ENCODE data around the gene SNIP1. TPM values are rescaled to one million over a fixed set of nuclear protein-coding genes. Genes with fewer than 3 reads are reported as not detected.
A peak's percentile ranks its signal among the peaks of the same experiment; 100 is the strongest.
"Not testable (repeated sequence)": the region's sequence is repeated elsewhere in the genome, so short reads cannot be mapped to it uniquely, and the experiment has no call there.

SNIP1 gene
- total RNA-seq, 1 experiment from 2014 or later: 23.5 TPM

DNA sequence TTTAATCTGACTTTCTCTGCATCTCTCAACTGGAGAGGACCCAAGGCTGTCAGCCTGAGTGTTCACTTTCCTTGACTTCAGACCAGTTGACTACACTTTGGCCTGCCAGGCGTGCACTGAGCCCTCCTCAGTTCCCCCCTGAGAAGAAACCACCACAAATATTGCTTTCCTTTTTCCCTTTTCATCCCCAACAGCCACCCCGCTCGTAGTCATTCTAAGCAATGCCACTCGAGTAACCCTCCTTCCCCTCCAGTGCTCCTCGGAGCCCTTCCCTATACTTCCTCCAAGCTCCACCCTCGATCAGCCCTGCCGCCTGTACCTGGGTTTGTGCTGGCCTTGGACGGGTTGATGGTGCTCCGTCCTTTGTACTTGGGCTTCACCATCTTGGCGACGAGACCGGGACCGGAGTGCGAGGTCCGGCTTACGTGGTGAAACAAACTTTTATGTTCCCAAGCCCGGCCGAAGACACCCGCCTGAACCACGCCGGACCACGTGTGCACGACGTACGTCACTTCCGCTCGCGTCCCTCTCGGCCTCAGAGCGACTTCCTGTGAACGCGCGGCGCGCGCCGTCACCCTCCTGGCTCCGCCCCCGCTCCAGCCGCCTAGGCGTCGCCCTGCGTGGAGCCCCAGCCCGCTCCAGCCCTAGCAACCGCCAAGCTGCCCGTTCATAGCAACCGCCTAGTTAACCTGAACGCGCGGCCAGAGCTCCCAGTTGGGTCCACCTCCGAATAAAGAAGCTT is 41.5 kb upstream of the SNIP1 start, which contains the start of gene GNL2:
Gene GNL2 (minus strand): TSS at position 498 of the 742 bp plus-strand sequence. CDS start 115 bp downstream, at position 383.
- Histone ChIP-seq H3K27me3 (ENCODE audit: insufficient read depth, low read depth) (no peaks in the 10 kb centered on the region), H3K9me3 (ENCODE audit: insufficient read depth, low read depth) (no peaks in the 10 kb centered on the region), H3K9me2 (ENCODE audit: insufficient read depth) (no peaks in the 10 kb centered on the region), H3K4me1 (replicated peaks; ENCODE audit: insufficient read depth) (peaks cover 14% of the 10 kb centered on the region), H3K4me2 (peak within 1 kb of the TSS; percentile 88), H3K27ac (peak within 1 kb of the TSS; percentile 3; the same call in 1 of the 2 replicates), H4K20me1 (ENCODE audit: insufficient read depth) (peaks cover 22% of the 10 kb centered on the region; the same call in 1 of the 2 replicates), H2AFZ (peak within 1 kb of the TSS; percentile 80), H3K36me3 (ENCODE audit: low read depth) (peaks cover 30% of the 10 kb centered on the region), H3K4me3 (peak within 1 kb of the TSS; percentile 85), H3K79me2 (ENCODE audit: low read depth) (peaks cover 36% of the 10 kb centered on the region), H3F3A (ENCODE audit: insufficient read depth, low read depth) (no peaks in the 10 kb centered on the region)
- CTCF ChIA-PET: interaction anchor here (1.2 kb wide), 1 partner anchor 12 kb away, joined by 3 read pairs; no protein-coding TSS in a partner anchor
- POLR2A ChIA-PET (ENCODE audit: unreplicated experiment): interaction anchor here (0.6 to 0.7 kb wide), 3 partner anchors 17 to 175 kb away, joined by 3 to 4 read pairs (median 4); no protein-coding TSS in a partner anchor
- TF ChIP-seq EZH2 (IDR thresholded peaks at IDR 0.05; ENCODE audit: low read depth): no peak
- TF ChIP-seq, protein P1, sequence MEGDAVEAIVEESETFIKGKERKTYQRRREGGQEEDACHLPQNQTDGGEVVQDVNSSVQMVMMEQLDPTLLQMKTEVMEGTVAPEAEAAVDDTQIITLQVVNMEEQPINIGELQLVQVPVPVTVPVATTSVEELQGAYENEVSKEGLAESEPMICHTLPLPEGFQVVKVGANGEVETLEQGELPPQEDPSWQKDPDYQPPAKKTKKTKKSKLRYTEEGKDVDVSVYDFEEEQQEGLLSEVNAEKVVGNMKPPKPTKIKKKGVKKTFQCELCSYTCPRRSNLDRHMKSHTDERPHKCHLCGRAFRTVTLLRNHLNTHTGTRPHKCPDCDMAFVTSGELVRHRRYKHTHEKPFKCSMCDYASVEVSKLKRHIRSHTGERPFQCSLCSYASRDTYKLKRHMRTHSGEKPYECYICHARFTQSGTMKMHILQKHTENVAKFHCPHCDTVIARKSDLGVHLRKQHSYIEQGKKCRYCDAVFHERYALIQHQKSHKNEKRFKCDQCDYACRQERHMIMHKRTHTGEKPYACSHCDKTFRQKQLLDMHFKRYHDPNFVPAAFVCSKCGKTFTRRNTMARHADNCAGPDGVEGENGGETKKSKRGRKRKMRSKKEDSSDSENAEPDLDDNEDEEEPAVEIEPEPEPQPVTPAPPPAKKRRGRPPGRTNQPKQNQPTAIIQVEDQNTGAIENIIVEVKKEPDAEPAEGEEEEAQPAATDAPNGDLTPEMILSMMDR (conservative IDR thresholded peaks at IDR 0.05): no peak
- no TSS peak for BruUV-seq (replicated peaks)
- intact Hi-C loops (cut with micrococcal nuclease; ENCODE audit: unreplicated experiment): loop anchor here (2.0 to 5.0 kb wide), 4 partner anchors 63 to 262 kb away; partner anchors contain the start of gene MTF1
- DNase-seq: peak; percentile 85 to 98

DNA sequence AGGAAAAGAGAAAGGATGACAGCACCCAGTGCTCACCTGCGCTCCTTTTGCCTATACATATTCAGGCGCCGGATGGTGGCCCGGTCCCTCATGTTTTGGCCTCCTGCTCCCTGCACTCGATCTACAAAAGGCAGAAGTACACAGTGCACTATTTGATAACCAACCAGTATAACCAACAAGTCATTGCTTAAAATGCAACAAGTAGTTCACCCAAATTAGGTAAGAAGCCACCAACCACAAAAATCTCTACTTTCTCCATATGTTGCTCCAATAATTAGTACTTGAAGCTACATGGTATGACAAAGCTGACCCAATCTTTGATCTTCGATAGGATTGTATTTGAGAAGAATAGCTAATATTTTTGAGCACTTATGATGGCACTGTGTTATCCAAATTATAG is 39.6 kb upstream of the SNIP1 start:
- TF ChIP-seq, protein P1 (conservative IDR thresholded peaks at IDR 0.05): no peak
- TF ChIP-seq EZH2 (IDR thresholded peaks at IDR 0.05; ENCODE audit: low read depth): no peak
- Histone ChIP-seq H2AFZ (no peak overlapping the region), H3K9me3 (ENCODE audit: insufficient read depth, low read depth) (no peaks in the 10 kb centered on the region), H3K4me3 (no peak overlapping the region; the same call in 1 of the 2 replicates), H3K27me3 (ENCODE audit: insufficient read depth, low read depth) (no peaks in the 10 kb centered on the region), H3K9me2 (ENCODE audit: insufficient read depth) (no peaks in the 10 kb centered on the region), H3K36me3 (ENCODE audit: low read depth) (peaks cover 35% of the 10 kb centered on the region), H3K4me1 (replicated peaks; ENCODE audit: insufficient read depth) (peaks cover 14% of the 10 kb centered on the region), H3F3A (ENCODE audit: insufficient read depth, low read depth) (0 out of 2 replicates have a peak, but pooled peaks cover 6% of the 10 kb centered on the region), H4K20me1 (ENCODE audit: insufficient read depth) (peaks cover 31% of the 10 kb centered on the region), H3K79me2 (ENCODE audit: low read depth) (peaks cover 36% of the 10 kb centered on the region), H3K27ac (no peak overlapping the region), H3K4me2 (peak overlapping the region; percentile 88)
- intact Hi-C loops (cut with micrococcal nuclease; ENCODE audit: unreplicated experiment): no loop called here
- ChIA-PET POLR2A (ENCODE audit: unreplicated experiment) (no interaction called here), CTCF (interaction anchor here (0.5 kb wide), 1 partner anchor 50 kb away, joined by 3 read pairs; no protein-coding TSS in a partner anchor)
- no TSS peak for BruUV-seq (replicated peaks)
- DNase-seq: no peak

DNA sequence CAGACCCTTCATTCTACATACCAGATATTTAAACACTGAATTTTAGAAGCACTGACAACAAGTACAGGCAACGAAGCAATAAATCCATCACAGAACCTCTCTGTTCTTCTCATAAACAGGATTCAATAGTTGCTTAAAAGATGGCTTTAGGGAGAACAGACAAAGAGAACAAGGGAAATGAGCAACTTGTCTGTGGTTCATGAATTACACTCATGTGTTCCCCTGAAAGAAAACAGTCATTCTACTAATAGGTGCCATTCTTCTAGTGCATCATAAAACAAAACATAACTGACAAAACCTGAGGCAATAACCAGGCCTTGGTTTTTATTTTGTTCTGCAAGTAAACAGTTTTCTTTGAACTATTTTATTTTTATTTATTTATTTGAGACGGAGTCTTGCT is 34.8 kb upstream of the SNIP1 start:
- no peak for DNase-seq
- H3K27ac ChIP-seq: no peak overlapping the region
- BruUV-seq (replicated peaks): no TSS peak
- H3K4me3 ChIP-seq: no peak overlapping the region
- no peak overlapping the region for H2AFZ ChIP-seq
- H3K4me1 ChIP-seq (replicated peaks; ENCODE audit: insufficient read depth): peaks cover 2% of the 10 kb centered on the region; the same call in 1 of the 2 replicates
- H3K27me3 ChIP-seq (ENCODE audit: insufficient read depth, low read depth): no peaks in the 10 kb centered on the region
- no peak for TF ChIP-seq EZH2 (IDR thresholded peaks at IDR 0.05; ENCODE audit: low read depth)
- TF ChIP-seq, protein P1 (conservative IDR thresholded peaks at IDR 0.05): no peak
- intact Hi-C loops (cut with micrococcal nuclease; ENCODE audit: unreplicated experiment): no loop called here
- H3K36me3 ChIP-seq (ENCODE audit: low read depth): peaks cover 42% of the 10 kb centered on the region
- no peaks in the 10 kb centered on the region for H3K9me2 ChIP-seq (ENCODE audit: insufficient read depth)
- no peaks in the 10 kb centered on the region for H3K9me3 ChIP-seq (ENCODE audit: insufficient read depth, low read depth)
- POLR2A ChIA-PET (ENCODE audit: unreplicated experiment): no interaction called here
- H4K20me1 ChIP-seq (ENCODE audit: insufficient read depth): peaks cover 25% of the 10 kb centered on the region
- 0 out of 2 replicates have a peak, but pooled peaks cover 6% of the 10 kb centered on the region for H3F3A ChIP-seq (ENCODE audit: insufficient read depth, low read depth)
- peaks cover 19% of the 10 kb centered on the region for H3K79me2 ChIP-seq (ENCODE audit: low read depth)
- H3K4me2 ChIP-seq: no peak overlapping the region
- CTCF ChIA-PET: no interaction called here

DNA sequence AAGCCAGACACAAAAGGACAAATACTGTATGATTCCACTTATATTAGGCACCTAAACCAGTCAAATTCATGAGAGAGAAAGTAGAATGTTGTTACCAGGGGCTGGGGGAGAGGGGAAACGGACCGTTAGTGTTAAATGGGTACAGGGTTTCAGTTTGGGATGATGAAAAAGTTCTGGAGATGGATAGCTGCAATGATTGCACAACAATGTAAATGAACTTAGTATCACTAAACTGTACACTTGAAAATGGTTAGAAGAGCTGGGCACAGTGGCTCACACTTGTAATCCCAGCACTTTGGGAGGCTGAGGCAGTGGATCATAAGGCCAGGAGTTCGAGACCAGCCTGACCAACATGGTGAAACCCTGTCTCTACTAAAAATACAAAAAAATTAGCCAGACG is 30.5 kb upstream of the SNIP1 start:
- H4K20me1 ChIP-seq (ENCODE audit: insufficient read depth); DNase-seq; H3K9me2 ChIP-seq (ENCODE audit: insufficient read depth); H3K27me3 ChIP-seq (ENCODE audit: insufficient read depth, low read depth); H3K4me1 ChIP-seq (replicated peaks; ENCODE audit: insufficient read depth); H3K9me3 ChIP-seq (ENCODE audit: insufficient read depth, low read depth); H2AFZ ChIP-seq; POLR2A ChIA-PET (ENCODE audit: unreplicated experiment); H3K4me2 ChIP-seq; H3K79me2 ChIP-seq (ENCODE audit: low read depth); H3F3A ChIP-seq (ENCODE audit: insufficient read depth, low read depth); intact Hi-C loops (cut with micrococcal nuclease; ENCODE audit: unreplicated experiment); H3K27ac ChIP-seq; H3K4me3 ChIP-seq; BruUV-seq (replicated peaks): not testable (repeated sequence)
- CTCF ChIA-PET: interaction anchor here (0.7 kb wide), 1 partner anchor 406 kb away, joined by 7 read pairs; no protein-coding TSS in a partner anchor
- H3K36me3 ChIP-seq (ENCODE audit: low read depth): peaks cover 35% of the 10 kb centered on the region

Measured in PC-9 (cell line).